Neutrophil (primary cell): ENCODE data around the gene ASPSCR1.

Experiments
- H3K27ac ChIP-seq: fragments of 200-600 bp; sonication (generic); 2 replicates; pipeline ENCODE4 v1.5.1; 2016; ENCODE audit warnings: mild to moderate bottlenecking, moderate library complexity
- H3K27me3 ChIP-seq: fragments of 200-600 bp; sonication (generic); 2 replicates; pipeline ENCODE4 v1.6.0; 2016; ENCODE audit warnings: mild to moderate bottlenecking
- H3K36me3 ChIP-seq: fragments of 200-600 bp; sonication (generic); 2 replicates; pipeline ENCODE4 v1.5.1; 2017
- H3K4me1 ChIP-seq, 2 experiments: fragments of 200-600 bp in 1 of 2; sonication (generic) in 1 of 2; 1 replicate in 1 of 2; 2 replicates in 1 of 2; pipeline versions ENCODE4 v1.5.1 to v1.6.1; 2013 to 2016; ENCODE audit warnings: low read depth in 1 of 2, low read length in 1 of 2, mild to moderate bottlenecking in 1 of 2, moderate library complexity in 1 of 2; ENCODE audit not compliant: control insufficient read depth in 1 of 2, insufficient read depth in 1 of 2
- H3K4me3 ChIP-seq, 2 experiments: fragments of 200-600 bp in 1 of 2; sonication (generic) in 1 of 2; 1 replicate in 1 of 2; 2 replicates in 1 of 2; pipeline ENCODE4 v1.5.1; 2013 to 2016; ENCODE audit warnings: low read depth in 1 of 2, low read length in 1 of 2, mild to moderate bottlenecking in 1 of 2, moderate library complexity in 1 of 2
- H3K9me3 ChIP-seq: fragments of 200-600 bp; sonication (generic); 2 replicates; pipeline ENCODE4 v1.5.1; 2016
- CTCF ChIP-seq: fragments of 200-600 bp; sonication (generic); IDR thresholded peaks from 2 replicates; pipeline ENCODE4 v1.5.1; 2016; ENCODE audit warnings: antibody characterized with exemption

The ASPSCR1 gene

GRCh38 chr17:82007495-82008257, 30.2 kb downstream of the ASPSCR1 start:
- no peak for TF ChIP-seq CTCF
- Histone ChIP-seq H3K27me3 (no peaks in the 10 kb centered on the region), H3K27ac (no peak overlapping the region), H3K9me3 (no peaks in the 10 kb centered on the region), H3K4me3 (no peak overlapping the region), H3K36me3 (peaks cover 12% of the 10 kb centered on the region), H3K4me1 (no peaks in the 10 kb centered on the region)

- Histone ChIP-seq H3K36me3 (peaks cover 12% of the 10 kb centered on the region), H3K4me3 (no peak overlapping the region), H3K9me3 (no peaks in the 10 kb centered on the region), H3K27me3 (no peaks in the 10 kb centered on the region), H3K4me1 (no peaks in the 10 kb centered on the region), H3K27ac (no peak overlapping the region)
- TF ChIP-seq CTCF = no peak
These were observed 31.0 kb downstream of the ASPSCR1 start for GRCh38 chr17:82008258-82008940.

- H3K27me3 ChIP-seq = no peaks in the 10 kb centered on the region
- H3K4me1 ChIP-seq = no peaks in the 10 kb centered on the region
- H3K36me3 ChIP-seq = peaks cover 12% of the 10 kb centered on the region
- H3K9me3 ChIP-seq = no peaks in the 10 kb centered on the region
- no peak overlapping the region for H3K4me3 ChIP-seq
- no peak overlapping the region for H3K27ac ChIP-seq
- no peak for TF ChIP-seq CTCF
These were observed 31.5 kb downstream of the ASPSCR1 start for GRCh38 chr17:82008941-82009405.

GRCh38 chr17:82009413-82009812, 32.0 kb downstream of the ASPSCR1 start:
- Histone ChIP-seq H3K4me3 (no peak overlapping the region), H3K4me1 (no peaks in the 10 kb centered on the region)

More at GRCh38 chr17:82009413-82009812, 32.0 kb downstream of the ASPSCR1 start:
- no peak for TF ChIP-seq CTCF
- Histone ChIP-seq H3K9me3 (no peaks in the 10 kb centered on the region), H3K27ac (no peak overlapping the region), H3K36me3 (peaks cover 12% of the 10 kb centered on the region), H3K27me3 (no peaks in the 10 kb centered on the region)
